HEK293 (cell line): Measurements from ENCODE around the gene MSH5.

Experiments used
- CTCF ChIA-PET: fragments of 350-600 bp; formaldehyde crosslinking; extraction: SDS; loops from one replicate; lab custom pipeline; 2021; ENCODE audit warnings: antibody characterized with exemption; lab: Yijun Ruan, JAX
- POLR2A ChIA-PET: fragments of 300-600 bp; formaldehyde crosslinking; extraction: SDS; loops from one replicate; lab custom pipeline; 2020; ENCODE audit warnings: antibody characterized with exemption, inconsistent platforms; lab: Yijun Ruan, JAX
- H3K27ac ChIP-seq: fragments of 200-500 bp; sonication (Bioruptor generic); 2 replicates; pipeline ENCODE4 v1.5.1; 2014; ENCODE audit warnings: low read depth, low read length, control low read depth, inconsistent platforms; ENCODE audit errors: extremely low read depth
- H3K36me3 ChIP-seq, 2 experiments: fragments of 200-500 bp in 1 of 2; sonication (Bioruptor generic) in 1 of 2; 1 replicate in 1 of 2; 2 replicates in 1 of 2; pipeline ENCODE4 v1.5.1; 2014 to 2017; ENCODE audit warnings: inconsistent platforms in 2 of 2, low read length in 2 of 2; ENCODE audit not compliant: control insufficient read depth in 2 of 2, insufficient read depth in 1 of 2
- H3K4me1 ChIP-seq: fragments of 200-500 bp; sonication (Bioruptor generic); 2 replicates; pipeline ENCODE4 v1.5.1; 2014; ENCODE audit warnings: mild to moderate bottlenecking, low read length, inconsistent platforms; ENCODE audit not compliant: control insufficient read depth, insufficient read depth
- H3K4me3 ChIP-seq: 2 replicates; pipeline ENCODE4 v1.5.1; 2011; ENCODE audit warnings: low read depth, mild to moderate bottlenecking, control low read depth, low read length, moderate library complexity
- H3K9me3 ChIP-seq: fragments of 200-500 bp; sonication (Bioruptor generic); 2 replicates; pipeline ENCODE4 v1.5.1; 2014; ENCODE audit warnings: low read depth, low read length, inconsistent platforms; ENCODE audit not compliant: control insufficient read depth, insufficient read depth
- EGR2 ChIP-seq: fragments of 450-650 bp; formaldehyde crosslinking; IDR thresholded peaks from 2 replicates; pipeline ENCODE4 v1.5.1; 2016; ENCODE audit warnings: low read depth, missing biosample characterization, missing genetic modification characterization
- GFI1B ChIP-seq: fragments of 450-650 bp; formaldehyde crosslinking; IDR thresholded peaks from 2 replicates; pipeline ENCODE4 v1.5.1; 2016; ENCODE audit warnings: missing biosample characterization, missing genetic modification characterization
- GLI2 ChIP-seq: fragments of 450-650 bp; formaldehyde crosslinking; IDR thresholded peaks from 2 replicates; pipeline ENCODE4; 2017; ENCODE audit warnings: missing biosample characterization, missing genetic modification characterization, low read depth, borderline replicate concordance
- GLIS2 ChIP-seq: fragments of 450-650 bp; formaldehyde crosslinking; IDR thresholded peaks from 2 replicates; pipeline ENCODE4 v1.5.1; 2016; ENCODE audit warnings: missing biosample characterization, missing genetic modification characterization
- KLF17 ChIP-seq: fragments of 450-650 bp; formaldehyde crosslinking; IDR thresholded peaks from 2 replicates; pipeline ENCODE4 v1.5.1; 2016; ENCODE audit warnings: missing biosample characterization, missing genetic modification characterization
- PRDM10 ChIP-seq: fragments of 450-650 bp; formaldehyde crosslinking; IDR thresholded peaks from 2 replicates; pipeline ENCODE4 v1.5.1; 2016; ENCODE audit warnings: missing biosample characterization, missing genetic modification characterization
- SCRT2 ChIP-seq: fragments of 450-650 bp; formaldehyde crosslinking; IDR thresholded peaks from 2 replicates; pipeline ENCODE4 v1.5.1; 2016; ENCODE audit warnings: missing biosample characterization, missing genetic modification characterization
- ZFHX2 ChIP-seq: fragments of 450-650 bp; formaldehyde crosslinking; conservative IDR thresholded peaks from 2 replicates; pipeline ENCODE4 v1.5.1; 2016; ENCODE audit warnings: missing biosample characterization, missing genetic modification characterization
- ZNF433 ChIP-seq: fragments of 450-650 bp; formaldehyde crosslinking; IDR thresholded peaks from 2 replicates; pipeline ENCODE4 v1.5.1; 2016; ENCODE audit warnings: missing biosample characterization, missing genetic modification characterization, low read depth
- TF ChIP-seq, protein P1 (sequence below): fragments of 450-650 bp; formaldehyde crosslinking; IDR thresholded peaks from 2 replicates; pipeline ENCODE4 v1.5.1; 2016; ENCODE audit warnings: missing biosample characterization, missing genetic modification characterization

Gene MSH5

DNA sequence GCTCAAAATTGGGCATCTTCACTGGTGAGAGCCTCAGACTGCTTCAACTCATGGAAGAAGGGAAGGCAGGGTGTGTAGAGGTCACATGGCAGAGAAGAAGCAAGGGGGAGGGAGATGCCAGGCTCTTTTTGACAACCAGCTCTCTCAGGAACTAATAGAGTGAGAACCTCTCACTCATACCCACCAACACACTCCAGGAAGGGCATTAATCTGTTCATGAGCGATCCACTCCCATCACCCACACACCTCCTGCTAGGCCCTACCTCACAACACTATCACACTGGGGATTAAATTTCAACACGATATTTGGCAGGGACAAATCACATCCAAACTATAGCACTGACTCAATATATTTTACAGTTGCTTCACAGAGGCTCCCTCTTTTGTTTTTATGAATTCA is 2.0 kb downstream of the MSH5 start:
- peaks cover 25% of the 10 kb centered on the region for H3K4me1 ChIP-seq
- POLR2A ChIA-PET = no interaction called here
- peaks cover 12 to 43% of the 10 kb centered on the region in 2 experiments; a peak in 2 of 3 replicates for H3K36me3 ChIP-seq
- TF ChIP-seq KLF17 (tag by site-specific recombination) = no peak
- TF ChIP-seq EGR2 = peak; percentile 76; the same call in 1 of the 2 replicates
- TF ChIP-seq ZFHX2 (tag by site-specific recombination) = peak; percentile 84
- TF ChIP-seq, all 188 proteins: peak for 2
- CTCF ChIA-PET = interaction anchor here (0.6 to 4.7 kb wide), 6 partner anchors 28 to 159 kb away, joined by 3 to 39 read pairs (median 4); no protein-coding TSS in a partner anchor
- Histone ChIP-seq H3K9me3 (no peaks in the 10 kb centered on the region), H3K27ac (no peak overlapping the region), H3K4me3 (no peak overlapping the region)

DNA sequence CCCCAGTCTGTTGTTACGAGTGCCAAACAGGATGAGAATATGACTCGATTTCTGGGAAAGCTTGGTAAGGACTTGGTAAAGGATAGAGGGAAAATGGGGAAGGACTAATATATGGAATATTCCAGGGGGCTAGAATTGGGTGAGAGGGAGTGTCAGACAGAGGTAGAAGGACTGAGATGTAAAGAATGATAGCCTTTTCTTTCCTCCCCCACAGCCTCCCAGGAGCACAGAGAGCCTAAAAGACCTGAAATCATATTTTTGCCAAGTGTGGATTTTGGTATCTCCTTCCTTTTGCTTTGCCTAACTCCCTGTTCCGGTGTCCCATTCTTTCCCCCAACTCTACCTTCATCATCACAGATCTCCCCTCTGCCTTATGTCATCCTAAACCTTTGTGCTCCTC is 3.1 kb downstream of the MSH5 start:
- Histone ChIP-seq H3K9me3 (no peaks in the 10 kb centered on the region), H3K4me3 (no peak overlapping the region), H3K4me1 (peaks cover 17% of the 10 kb centered on the region), H3K36me3 (peaks cover 14 to 54% of the 10 kb centered on the region in 2 experiments; a peak in 2 of 3 replicates), H3K27ac (no peak overlapping the region)
- TF ChIP-seq PRDM10 (tag by site-specific recombination) = peak; percentile 66
- no peak for TF ChIP-seq GLI2 (tag by site-specific recombination)
- ChIA-PET CTCF (interaction anchor here (0.5 to 1.1 kb wide), 4 partner anchors 29 to 235 kb away, joined by 3 to 4 read pairs (median 3); no protein-coding TSS in a partner anchor), POLR2A (no interaction called here)

- Histone ChIP-seq H3K4me3 (no peak overlapping the region), H3K4me1 (0 out of 2 replicates have a peak, but pooled peaks cover 5% of the 10 kb centered on the region), H3K36me3 (peaks cover 14 to 58% of the 10 kb centered on the region in 2 experiments; a peak in 2 of 3 replicates), H3K9me3 (no peaks in the 10 kb centered on the region), H3K27ac (no peak overlapping the region)
- TF ChIP-seq ZNF433 (tag by site-specific recombination) = no peak
- TF ChIP-seq GFI1B = no peak
- TF ChIP-seq, protein P1, sequence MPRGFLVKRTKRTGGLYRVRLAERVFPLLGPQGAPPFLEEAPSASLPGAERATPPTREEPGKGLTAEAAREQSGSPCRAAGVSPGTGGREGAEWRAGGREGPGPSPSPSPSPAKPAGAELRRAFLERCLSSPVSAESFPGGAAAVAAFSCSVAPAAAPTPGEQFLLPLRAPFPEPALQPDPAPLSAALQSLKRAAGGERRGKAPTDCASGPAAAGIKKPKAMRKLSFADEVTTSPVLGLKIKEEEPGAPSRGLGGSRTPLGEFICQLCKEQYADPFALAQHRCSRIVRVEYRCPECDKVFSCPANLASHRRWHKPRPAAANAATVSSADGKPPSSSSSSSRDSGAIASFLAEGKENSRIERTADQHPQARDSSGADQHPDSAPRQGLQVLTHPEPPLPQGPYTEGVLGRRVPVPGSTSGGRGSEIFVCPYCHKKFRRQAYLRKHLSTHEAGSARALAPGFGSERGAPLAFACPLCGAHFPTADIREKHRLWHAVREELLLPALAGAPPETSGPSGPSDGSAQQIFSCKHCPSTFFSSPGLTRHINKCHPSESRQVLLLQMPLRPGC (tag by site-specific recombination) = no peak
- no peak for TF ChIP-seq SCRT2 (tag by site-specific recombination)
- TF ChIP-seq GLIS2 (tag by site-specific recombination) = no peak
- CTCF ChIA-PET = no interaction called here
- POLR2A ChIA-PET = interaction anchor here (1.3 kb wide), 1 partner anchor 83 kb away, joined by 4 read pairs; the partner anchor contains the start of gene HSPA1B
Observed at GRCh38 chr6:31744422-31744821, 4.6 kb downstream of the MSH5 start.
